Activated T-cell treated with anti-CD3 and anti-CD28 coated beads for 24 hours (primary cell): ENCODE measurements around the gene AATK.
"Not testable (repeated sequence)": the region's sequence is repeated elsewhere in the genome, so short reads cannot be mapped to it uniquely, and the experiment has no call there.

Source experiments
- DNase-seq: peaks from one replicate; pipeline ENCODE4 v3.0.0-alpha.2; 2020; ENCODE audit warnings: low read depth

AATK gene

GRCh38 chr17:81091774-81092517, 74.1 kb downstream of the AATK start:
- DNase-seq, result no peak

GRCh38 chr17:81091154-81091553, 74.9 kb downstream of the AATK start:
- no peak for DNase-seq

DNA sequence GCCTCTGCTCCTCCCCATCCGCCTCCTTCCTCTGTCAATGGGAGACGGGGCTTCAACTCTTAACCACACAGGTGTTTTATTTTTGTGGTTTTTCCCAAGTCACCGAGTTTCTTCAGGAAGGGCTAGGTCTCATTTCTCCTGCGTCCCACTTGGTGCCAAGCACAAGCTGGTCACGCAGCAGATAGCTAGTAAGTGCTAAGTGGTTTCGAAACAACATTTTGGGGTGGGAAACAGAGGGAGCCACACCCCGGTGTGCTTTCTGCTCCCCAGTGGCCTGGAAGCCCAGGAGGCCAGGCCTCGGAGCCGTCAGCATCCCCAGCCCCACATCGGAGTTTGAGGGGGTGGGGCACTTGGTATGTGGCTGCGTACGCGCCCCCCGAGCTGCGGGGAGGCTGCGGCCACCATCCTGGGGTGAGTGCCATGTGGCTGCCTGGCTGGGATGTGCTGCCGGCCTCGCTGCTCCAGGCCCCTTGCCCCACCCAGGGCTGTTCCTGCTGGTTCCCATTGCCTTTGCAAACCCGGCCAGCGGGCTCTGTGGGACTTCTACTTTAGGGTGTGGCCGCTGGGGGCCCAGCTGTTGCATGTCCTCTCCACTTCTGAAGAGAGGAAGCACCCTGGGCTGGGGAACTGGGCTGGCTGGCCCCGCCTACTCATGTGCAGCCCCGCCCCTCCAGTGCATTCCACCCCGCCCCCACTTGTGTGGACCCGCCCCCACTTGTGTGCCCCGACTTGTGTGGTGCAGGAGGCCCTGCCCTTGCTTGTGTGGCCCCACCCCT, 75.5 kb downstream of the AATK start:
- DNase-seq, result peak; percentile 14

- DNase-seq, result no peak
Observed at GRCh38 chr17:81086789-81087551, 79.1 kb downstream of the AATK start.

- no peak for DNase-seq
Observed at GRCh38 chr17:81085420-81085911, 80.6 kb downstream of the AATK start.

DNA sequence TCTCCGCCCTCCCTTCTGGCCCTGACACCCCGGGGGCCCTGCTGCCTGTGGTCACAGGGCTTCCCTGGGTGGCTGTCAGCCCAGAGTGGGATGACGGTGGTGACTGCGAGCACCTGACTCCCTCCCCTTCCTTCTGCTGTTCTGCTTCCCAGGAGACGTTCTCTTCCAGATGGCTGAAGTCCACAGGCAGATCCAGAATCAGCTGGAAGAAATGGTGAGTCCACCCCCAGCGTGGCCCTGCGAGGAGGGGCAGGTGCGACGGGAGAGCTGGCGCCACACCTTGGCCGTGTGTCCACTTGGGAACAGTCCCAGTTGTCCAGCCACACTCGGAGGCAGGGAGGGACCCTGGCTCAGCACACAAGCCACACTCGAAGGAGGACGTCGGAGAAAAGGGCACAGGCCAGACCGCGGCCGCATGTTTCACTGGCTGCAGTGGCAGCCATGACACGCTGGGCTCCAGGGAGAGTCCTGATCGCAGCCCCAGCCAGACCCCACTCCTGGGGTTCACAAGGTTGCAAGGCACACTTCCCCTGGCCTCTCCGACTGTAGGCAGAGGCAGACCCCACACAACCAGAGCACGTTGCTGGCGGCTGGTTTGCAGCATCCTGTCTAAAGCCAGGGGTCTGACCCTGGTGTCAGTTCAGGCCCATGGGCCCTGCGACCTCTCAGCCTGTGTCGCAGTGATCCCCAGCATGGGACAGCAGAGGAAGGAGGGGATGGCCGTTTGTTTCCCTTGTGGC, 81.2 kb downstream of the AATK start:
- no peak for DNase-seq

- DNase-seq, result no peak
Observed at GRCh38 chr17:81083125-81083765, 82.8 kb downstream of the AATK start.

GRCh38 chr17:81082177-81083073, 83.6 kb downstream of the AATK start:
- no peak for DNase-seq

GRCh38 chr17:81081222-81082176, 84.5 kb downstream of the AATK start:
- no peak for DNase-seq

- DNase-seq, result no peak
Observed at GRCh38 chr17:81080019-81080418, 86.0 kb downstream of the AATK start.

DNA sequence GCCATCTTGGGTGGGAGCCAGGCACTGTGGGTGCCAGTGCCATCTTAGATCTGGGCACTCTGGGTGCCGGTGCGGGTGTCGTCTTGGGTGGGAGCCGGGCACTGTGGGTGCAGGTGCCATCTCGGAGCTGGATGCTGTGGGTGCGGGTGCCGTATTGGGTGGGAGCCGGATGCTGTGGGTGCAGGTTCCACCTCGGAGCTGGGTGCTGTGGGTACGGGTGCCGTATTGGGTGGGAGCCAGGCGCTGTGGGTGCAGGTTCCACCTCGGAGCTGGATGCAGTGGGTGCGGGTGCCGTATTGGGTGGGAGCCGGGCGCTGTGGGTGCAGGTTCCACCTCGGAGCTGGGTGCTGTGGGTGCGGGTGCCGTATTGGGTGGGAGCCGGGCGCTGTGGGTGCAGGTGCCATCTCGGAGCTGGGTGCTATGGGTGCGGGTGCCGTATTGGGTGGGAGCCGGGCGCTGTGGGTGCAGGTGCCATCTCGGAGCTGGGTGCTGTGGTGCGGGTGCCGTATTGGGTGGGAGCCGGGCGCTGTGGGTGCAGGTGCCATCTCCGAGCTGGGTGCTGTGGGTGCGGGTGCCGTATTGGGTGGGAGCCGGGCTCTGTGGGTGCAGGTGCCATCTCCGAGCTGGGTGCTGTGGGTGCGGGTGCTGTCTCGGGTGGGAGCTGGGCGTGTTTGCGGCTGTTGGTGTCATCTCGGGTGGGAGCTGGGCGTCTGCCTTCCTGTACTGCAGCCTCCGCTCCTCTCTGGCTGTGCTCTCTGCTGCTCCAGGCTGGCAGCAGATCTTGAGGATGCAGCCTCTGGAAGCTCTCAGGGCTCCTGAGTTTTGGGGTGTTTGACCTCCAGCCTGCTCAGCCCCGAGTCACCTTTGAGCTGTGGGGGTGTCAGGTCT, 87.8 kb downstream of the AATK start:
- DNase-seq, result not testable (repeated sequence)

DNA sequence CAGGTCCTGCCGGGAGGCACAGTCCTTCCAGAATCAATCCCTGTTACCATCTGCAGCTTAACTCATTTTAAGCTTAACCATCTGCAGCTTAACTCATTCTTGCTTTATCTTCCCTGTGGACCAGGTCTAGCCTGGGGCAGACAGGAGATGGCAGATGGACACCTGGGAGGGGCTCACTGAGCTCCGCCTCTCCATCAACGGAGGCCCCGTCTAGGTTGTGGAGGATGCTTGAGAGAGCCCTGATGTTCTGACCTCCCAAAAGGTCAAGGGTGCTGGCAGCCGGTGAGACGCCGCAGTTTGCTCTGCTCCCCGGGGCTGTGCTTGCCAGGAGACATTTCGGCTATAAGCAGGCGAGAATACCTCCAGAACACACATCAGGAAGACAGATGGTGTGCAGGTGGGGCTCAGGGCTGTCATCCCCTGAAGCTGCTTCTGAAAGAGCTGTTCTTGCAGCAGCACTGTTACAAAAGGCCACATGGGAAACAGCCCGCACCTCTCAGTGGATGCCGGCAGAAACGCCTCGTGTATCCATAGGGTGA, 89.8 kb downstream of the AATK start:
- no peak for DNase-seq

GRCh38 chr17:81075307-81075706, 90.7 kb downstream of the AATK start:
- no peak for DNase-seq

DNA sequence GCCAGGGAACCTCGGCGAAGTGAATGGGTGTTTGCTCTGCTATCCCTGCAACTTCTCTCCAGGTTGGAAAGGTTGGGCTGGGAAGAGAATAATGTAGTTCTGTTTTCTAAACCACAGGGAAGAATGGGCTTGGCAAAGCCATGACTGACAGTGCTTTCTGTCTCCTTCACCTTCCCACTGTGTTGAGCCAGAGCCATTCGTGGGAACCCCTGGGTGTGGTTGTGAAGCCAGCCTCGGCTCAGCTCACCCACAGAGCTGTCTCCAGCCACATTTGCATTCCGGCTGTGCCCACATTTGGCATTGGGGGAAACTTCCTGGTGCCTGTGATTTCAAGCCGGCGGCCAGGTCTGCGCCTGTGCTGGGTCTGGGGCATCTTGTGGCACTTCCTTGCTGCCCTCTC, 91.1 kb downstream of the AATK start:
- DNase-seq, result no peak

- no peak for DNase-seq
Observed at GRCh38 chr17:81073967-81074839, 91.8 kb downstream of the AATK start.
